ENCODE measurements around the gene CTDSP1. TPM values are rescaled to one million over a fixed set of nuclear protein-coding genes. Genes with fewer than 3 reads are reported as not detected.

CTDSP1 gene
- total RNA-seq, 1 donor = 59.7 TPM

DNA sequence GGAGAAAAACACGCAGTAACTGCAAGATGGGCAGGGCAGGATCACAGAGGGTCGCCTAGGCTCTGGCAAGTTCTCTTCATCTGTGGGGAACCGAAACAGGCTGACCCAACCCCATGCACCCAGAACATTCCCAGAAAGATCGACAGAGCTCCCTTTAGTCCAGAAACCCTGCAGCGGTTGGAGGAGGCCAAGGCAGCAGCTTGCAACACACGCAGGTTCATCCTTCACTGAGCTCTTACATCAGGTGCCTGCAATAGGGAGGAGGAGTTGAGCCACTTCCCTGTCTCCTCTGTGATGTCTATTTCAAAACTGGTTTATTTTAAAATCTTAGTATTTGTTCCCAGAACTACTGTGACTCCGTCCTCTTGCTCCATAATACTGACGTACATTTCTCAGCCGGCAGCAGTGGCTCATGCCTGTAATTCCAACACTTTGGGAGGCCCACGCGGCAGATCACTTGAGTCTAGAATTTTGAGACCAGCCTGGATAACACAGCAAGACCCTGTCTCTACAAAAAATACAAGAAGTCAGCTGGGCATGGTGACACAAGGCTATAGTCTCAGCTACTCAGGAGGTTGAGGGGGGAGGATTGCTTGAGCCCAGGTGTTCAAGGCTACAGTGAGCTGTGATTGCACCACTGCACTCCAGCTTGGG is 29.1 kb upstream of the CTDSP1 start:
- no peaks in the 10 kb centered on the region for H3K9me3 ChIP-seq (ENCODE audit: low read depth, low read length)
- peaks cover 70% of the 10 kb centered on the region for H3K4me1 ChIP-seq (ENCODE audit: insufficient read depth, low read length)
- no peaks in the 10 kb centered on the region for H3K27me3 ChIP-seq (ENCODE audit: insufficient read depth, low read length)
- H3K4me3 ChIP-seq (ENCODE audit: low read length) = no peak overlapping the region

GRCh38 chr2:218371983-218372350 is 27.7 kb upstream of the CTDSP1 start:
- H3K4me1 ChIP-seq (ENCODE audit: insufficient read depth, low read length) = peaks cover 56% of the 10 kb centered on the region
- no peaks in the 10 kb centered on the region for H3K27me3 ChIP-seq (ENCODE audit: insufficient read depth, low read length)
- H3K9me3 ChIP-seq (ENCODE audit: low read depth, low read length) = no peaks in the 10 kb centered on the region
- no peak overlapping the region for H3K4me3 ChIP-seq (ENCODE audit: low read length)

GRCh38 chr2:218374795-218375194 is 24.9 kb upstream of the CTDSP1 start:
- Histone ChIP-seq H3K4me1 (ENCODE audit: insufficient read depth, low read length) (peaks cover 54% of the 10 kb centered on the region), H3K9me3 (ENCODE audit: low read depth, low read length) (no peaks in the 10 kb centered on the region), H3K4me3 (ENCODE audit: low read length) (no peak overlapping the region), H3K27me3 (ENCODE audit: insufficient read depth, low read length) (no peaks in the 10 kb centered on the region)

DNA sequence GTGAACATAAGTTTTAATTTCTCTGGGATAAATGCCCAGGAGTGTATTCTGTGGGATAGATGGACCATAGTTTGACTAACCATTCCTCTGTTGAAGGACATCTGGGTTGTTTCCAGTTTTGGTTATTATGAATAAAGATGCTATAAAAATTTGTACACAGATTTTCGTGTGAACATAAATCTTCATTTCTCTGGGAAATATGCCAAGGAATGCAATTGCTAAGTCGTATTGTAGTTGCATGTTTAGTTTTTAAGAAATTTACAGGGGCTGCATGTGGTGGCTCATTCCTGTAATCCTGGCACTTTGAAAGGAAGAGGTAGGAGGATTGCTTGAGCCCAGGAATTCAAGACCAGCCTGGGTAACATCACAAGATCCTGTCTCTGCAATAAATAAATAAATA is 24.5 kb upstream of the CTDSP1 start:
- Histone ChIP-seq H3K27me3 (ENCODE audit: insufficient read depth, low read length) (no peaks in the 10 kb centered on the region), H3K9me3 (ENCODE audit: low read depth, low read length) (no peaks in the 10 kb centered on the region), H3K4me1 (ENCODE audit: insufficient read depth, low read length) (peaks cover 50% of the 10 kb centered on the region), H3K4me3 (ENCODE audit: low read length) (no peak overlapping the region)

- Histone ChIP-seq H3K4me1 (ENCODE audit: insufficient read depth, low read length) (peaks cover 41% of the 10 kb centered on the region), H3K27me3 (ENCODE audit: insufficient read depth, low read length) (no peaks in the 10 kb centered on the region), H3K4me3 (ENCODE audit: low read length) (no peak overlapping the region), H3K9me3 (ENCODE audit: low read depth, low read length) (no peaks in the 10 kb centered on the region)
Measured at GRCh38 chr2:218378053-218378452, 21.6 kb upstream of the CTDSP1 start.

- no peaks in the 10 kb centered on the region for H3K9me3 ChIP-seq (ENCODE audit: low read depth, low read length)
- peak within 1 kb of the TSS; percentile 51 for H3K4me3 ChIP-seq (ENCODE audit: low read length)
- no peaks in the 10 kb centered on the region for H3K27me3 ChIP-seq (ENCODE audit: insufficient read depth, low read length)
- H3K4me1 ChIP-seq (ENCODE audit: insufficient read depth, low read length) = peaks cover 80% of the 10 kb centered on the region
Measured at GRCh38 chr2:218381916-218382366, 17.7 kb upstream of the CTDSP1 start, which contains the start of gene SLC11A1. SLC11A1 (plus strand) TSS chr2:218382273; CDS start chr2:218382369, 96 bp downstream.

DNA sequence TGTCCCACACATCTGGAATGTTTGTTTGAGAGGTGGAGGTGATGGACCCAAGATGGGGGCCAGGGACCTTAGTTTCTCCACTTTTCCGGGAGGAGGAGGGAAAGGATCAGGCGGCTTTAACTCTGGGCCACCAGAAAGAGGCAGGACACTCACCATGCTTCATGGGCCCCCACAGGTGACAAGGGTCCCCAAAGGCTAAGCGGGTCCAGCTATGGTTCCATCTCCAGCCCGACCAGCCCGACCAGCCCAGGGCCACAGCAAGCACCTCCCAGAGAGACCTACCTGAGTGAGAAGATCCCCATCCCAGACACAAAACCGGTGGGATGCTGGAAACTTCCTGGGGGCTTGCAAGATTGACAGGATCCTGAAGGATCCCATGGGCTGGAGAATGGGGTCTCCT is 16.9 kb upstream of the CTDSP1 start:
- Histone ChIP-seq H3K4me1 (ENCODE audit: insufficient read depth, low read length) (peaks cover 82% of the 10 kb centered on the region), H3K27me3 (ENCODE audit: insufficient read depth, low read length) (no peaks in the 10 kb centered on the region), H3K9me3 (ENCODE audit: low read depth, low read length) (no peaks in the 10 kb centered on the region), H3K4me3 (ENCODE audit: low read length) (peak overlapping the region; percentile 51)

DNA sequence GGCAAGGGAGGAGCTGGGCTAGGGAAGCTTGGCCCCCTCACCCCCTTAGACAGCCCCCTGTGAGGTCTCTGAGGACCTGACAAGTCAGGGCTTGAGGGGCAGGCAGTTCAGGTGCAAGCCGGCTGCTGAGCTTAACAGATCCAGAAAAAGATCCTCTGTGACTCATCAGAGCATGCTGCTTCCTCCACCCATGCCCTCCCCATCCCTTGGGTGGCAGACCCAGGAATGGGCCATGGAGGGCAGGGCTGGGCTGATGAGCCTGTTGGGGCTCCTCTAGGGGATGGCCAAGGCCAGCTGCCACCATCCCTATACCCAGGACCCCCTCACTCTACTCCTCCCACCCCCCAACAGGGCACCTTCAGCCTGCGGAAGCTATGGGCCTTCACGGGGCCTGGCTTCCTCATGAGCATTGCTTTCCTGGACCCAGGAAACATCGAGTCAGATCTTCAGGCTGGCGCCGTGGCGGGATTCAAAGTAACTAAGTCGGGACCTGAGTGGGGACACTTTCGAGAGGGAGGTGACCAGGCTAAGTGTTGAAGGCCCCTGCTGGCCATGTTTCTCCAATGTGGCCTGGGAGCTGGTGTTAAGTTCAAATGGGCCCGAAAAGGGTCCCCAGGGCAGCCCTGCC is 15.7 kb upstream of the CTDSP1 start:
- Histone ChIP-seq H3K9me3 (ENCODE audit: low read depth, low read length) (no peaks in the 10 kb centered on the region), H3K4me1 (ENCODE audit: insufficient read depth, low read length) (peaks cover 80% of the 10 kb centered on the region), H3K4me3 (ENCODE audit: low read length) (peak overlapping the region; percentile 51)

GRCh38 chr2:218384975-218385374 is 14.7 kb upstream of the CTDSP1 start:
- Histone ChIP-seq H3K4me1 (ENCODE audit: insufficient read depth, low read length) (peaks cover 80% of the 10 kb centered on the region), H3K4me3 (ENCODE audit: low read length) (no peak overlapping the region), H3K9me3 (ENCODE audit: low read depth, low read length) (no peaks in the 10 kb centered on the region), H3K27me3 (ENCODE audit: insufficient read depth, low read length) (no peaks in the 10 kb centered on the region)

More for the DNA sequence above, 15.7 kb upstream of the CTDSP1 start:
- H3K27me3 ChIP-seq (ENCODE audit: insufficient read depth, low read length) = no peaks in the 10 kb centered on the region

GRCh38 chr2:218386505-218387368 is 12.9 kb upstream of the CTDSP1 start:
- no peak overlapping the region for H3K4me3 ChIP-seq (ENCODE audit: low read length)
- H3K9me3 ChIP-seq (ENCODE audit: low read depth, low read length) = no peaks in the 10 kb centered on the region
- H3K4me1 ChIP-seq (ENCODE audit: insufficient read depth, low read length) = peaks cover 71% of the 10 kb centered on the region
- H3K27me3 ChIP-seq (ENCODE audit: insufficient read depth, low read length) = no peaks in the 10 kb centered on the region

DNA sequence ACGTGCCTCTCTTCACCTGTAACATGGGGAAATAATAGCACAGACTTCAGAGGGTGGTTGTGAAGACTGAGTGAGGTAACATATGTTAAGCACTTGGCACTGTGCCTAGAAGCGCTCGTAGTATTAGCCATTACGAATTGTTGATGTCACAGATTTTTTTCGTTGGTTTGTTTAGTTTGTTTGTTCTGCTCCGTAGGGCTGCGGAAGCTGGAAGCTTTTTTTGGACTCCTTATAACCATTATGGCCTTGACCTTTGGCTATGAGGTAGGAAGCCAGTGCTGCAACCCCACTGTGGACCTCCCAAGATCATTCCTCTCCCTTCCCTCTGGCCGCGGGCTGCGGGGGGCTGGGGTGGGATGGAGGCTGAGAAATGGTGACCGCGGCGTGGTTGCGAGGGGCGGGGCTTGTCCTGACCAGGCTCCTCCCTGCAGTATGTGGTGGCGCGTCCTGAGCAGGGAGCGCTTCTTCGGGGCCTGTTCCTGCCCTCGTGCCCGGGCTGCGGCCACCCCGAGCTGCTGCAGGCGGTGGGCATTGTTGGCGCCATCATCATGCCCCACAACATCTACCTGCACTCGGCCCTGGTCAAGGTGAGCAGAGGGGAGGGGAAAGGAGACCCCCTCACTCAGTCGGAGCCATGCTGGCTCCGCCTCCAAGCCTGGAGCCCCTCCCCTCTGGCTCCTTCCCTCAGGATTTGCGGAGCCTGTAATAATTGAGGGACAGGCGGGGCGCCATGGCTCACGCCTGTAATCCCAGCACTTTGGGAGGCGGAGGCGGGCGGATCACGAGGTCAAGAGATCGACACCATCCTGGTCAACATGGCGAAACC is 12.1 kb upstream of the CTDSP1 start:
- Histone ChIP-seq H3K27me3 (ENCODE audit: insufficient read depth, low read length) (no peaks in the 10 kb centered on the region), H3K4me1 (ENCODE audit: insufficient read depth, low read length) (peaks cover 69% of the 10 kb centered on the region), H3K9me3 (ENCODE audit: low read depth, low read length) (no peaks in the 10 kb centered on the region), H3K4me3 (ENCODE audit: low read length) (no peak overlapping the region)

DNA sequence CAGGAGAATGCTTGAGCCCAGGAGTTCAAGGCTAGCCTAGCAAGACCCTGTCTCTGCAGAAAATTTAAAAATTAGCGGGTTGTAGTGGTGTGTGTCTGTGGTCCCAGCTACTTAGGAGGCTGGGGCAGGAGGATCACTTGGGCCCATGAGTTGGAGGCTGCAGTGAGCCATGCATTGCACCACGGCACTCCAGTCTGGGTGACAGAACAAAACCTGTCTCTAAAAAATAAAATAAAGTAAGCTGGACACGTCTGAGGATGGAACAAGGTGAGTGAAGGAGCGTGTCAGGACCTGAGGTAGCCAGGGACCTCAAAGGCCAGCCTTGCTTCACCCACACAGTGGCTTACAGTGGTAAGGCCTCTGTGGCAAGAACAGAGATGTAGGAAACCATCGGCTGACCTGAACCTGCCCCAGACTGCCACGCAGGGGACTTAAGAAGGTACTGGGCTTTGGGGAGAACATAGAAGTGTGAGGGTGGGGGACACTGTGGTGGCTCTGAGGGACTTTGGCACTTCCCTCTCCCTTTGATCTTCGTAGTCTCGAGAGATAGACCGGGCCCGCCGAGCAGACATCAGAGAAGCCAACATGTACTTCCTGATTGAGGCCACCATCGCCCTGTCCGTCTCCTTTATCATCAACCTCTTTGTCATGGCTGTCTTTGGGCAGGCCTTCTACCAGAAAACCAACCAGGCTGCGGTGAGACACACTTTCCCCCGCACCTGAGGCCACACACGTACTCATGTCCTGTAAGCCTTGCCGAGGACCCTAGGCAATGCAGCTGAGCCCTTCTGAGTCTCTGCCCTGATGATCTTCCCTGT is 10.1 kb upstream of the CTDSP1 start:
- Histone ChIP-seq H3K9me3 (ENCODE audit: low read depth, low read length) (no peaks in the 10 kb centered on the region), H3K4me3 (ENCODE audit: low read length) (no peak overlapping the region), H3K4me1 (ENCODE audit: insufficient read depth, low read length) (peaks cover 69% of the 10 kb centered on the region), H3K27me3 (ENCODE audit: insufficient read depth, low read length) (no peaks in the 10 kb centered on the region)

GRCh38 chr2:218391202-218391601 is 8.5 kb upstream of the CTDSP1 start:
- H3K27me3 ChIP-seq (ENCODE audit: insufficient read depth, low read length) = no peaks in the 10 kb centered on the region
- H3K4me1 ChIP-seq (ENCODE audit: insufficient read depth, low read length) = peaks cover 65% of the 10 kb centered on the region
- no peak overlapping the region for H3K4me3 ChIP-seq (ENCODE audit: low read length)
- no peaks in the 10 kb centered on the region for H3K9me3 ChIP-seq (ENCODE audit: low read depth, low read length)

GRCh38 chr2:218392459-218392858 is 7.2 kb upstream of the CTDSP1 start:
- Histone ChIP-seq H3K4me1 (ENCODE audit: insufficient read depth, low read length) (peaks cover 64% of the 10 kb centered on the region), H3K9me3 (ENCODE audit: low read depth, low read length) (no peaks in the 10 kb centered on the region), H3K4me3 (ENCODE audit: low read length) (no peak overlapping the region), H3K27me3 (ENCODE audit: insufficient read depth, low read length) (no peaks in the 10 kb centered on the region)
